Natural killer cell treated with Interleukin-12 subunit alpha and Interleukin-12 subunit beta and Interleukin-15 and Interleukin-18, amount 100 ng/mL, for 72 hours (primary cell): ENCODE results near the gene NINJ2. TPM values are rescaled to one million over a fixed set of nuclear protein-coding genes. Genes with fewer than 3 reads are reported as not detected.

ENCODE experiments used
- ATAC-seq, 2 donors: fragments of 150-1000 bp; cut with Tn5 transposase in 1 of 2; sonication (Bioruptor Pico), chemical (Tn5 transposase) in 1 of 2; 2 replicates each; pipeline ENCODE4 v1.10.0; 2021
- DNase-seq: peaks from one replicate; pipeline ENCODE4 v3.0.0; 2022; ENCODE audit warnings: low spot score
- H3K27ac Mint-ChIP-seq, 2 donors: 1 replicate in 1 of 2; 2 replicates in 1 of 2; pipeline ENCODE4 v1.8.0; 2022; ENCODE audit warnings: mixed read lengths in 2 of 2, mild to moderate bottlenecking in 1 of 2, moderate library complexity in 1 of 2
- H3K27me3 Mint-ChIP-seq, 2 donors: 1 replicate in 1 of 2; 2 replicates in 1 of 2; pipeline ENCODE4 v1.8.0; 2022; ENCODE audit warnings: mixed read lengths in 2 of 2
- H3K36me3 Mint-ChIP-seq: one replicate; pipeline ENCODE4 v1.8.0; 2022; ENCODE audit warnings: mixed read lengths
- H3K4me1 Mint-ChIP-seq, 2 donors: 1 replicate in 1 of 2; 2 replicates in 1 of 2; pipeline ENCODE4 v1.8.0; 2022; ENCODE audit warnings: low read depth in 2 of 2, mixed read lengths in 2 of 2, mild to moderate bottlenecking in 1 of 2
- H3K4me3 Mint-ChIP-seq: one replicate; pipeline ENCODE4 v1.8.0; 2022; ENCODE audit warnings: mixed read lengths
- H3K9me3 Mint-ChIP-seq: 2 replicates; pipeline ENCODE4 v1.8.0; 2022; ENCODE audit warnings: mixed read lengths
- total RNA-seq, 2 donors: library from RNA; stranded (reverse); gene quantifications; one replicate each; pipeline ENCODE4 v1.2.3, GENCODE V29; 2022

The NINJ2 gene
- total RNA-seq, 2 donors from 2014 or later = 8.6 to 15.3 TPM

DNA sequence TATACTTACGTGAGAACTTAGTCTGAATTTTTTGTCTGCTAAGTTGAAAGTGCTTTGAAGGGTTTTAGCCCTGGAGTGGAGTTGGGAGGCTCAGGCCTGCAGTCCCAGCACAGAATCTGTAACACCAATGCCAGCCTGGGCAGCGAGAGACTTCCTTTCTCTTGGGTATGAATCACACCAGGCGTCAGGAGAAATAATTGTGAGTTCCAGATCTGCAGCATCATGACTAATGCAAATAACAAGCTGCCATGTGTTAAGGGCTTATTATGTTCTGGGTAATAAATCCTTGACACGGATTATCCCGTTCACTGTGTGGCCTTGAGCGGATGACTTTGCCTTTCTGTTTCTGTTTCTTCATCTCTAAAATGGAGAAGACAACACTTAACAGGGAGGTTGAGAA lies 132.9 kb downstream of the NINJ2 start:
- no peak overlapping the region for H3K4me3 Mint-ChIP-seq
- no peak for DNase-seq

DNA sequence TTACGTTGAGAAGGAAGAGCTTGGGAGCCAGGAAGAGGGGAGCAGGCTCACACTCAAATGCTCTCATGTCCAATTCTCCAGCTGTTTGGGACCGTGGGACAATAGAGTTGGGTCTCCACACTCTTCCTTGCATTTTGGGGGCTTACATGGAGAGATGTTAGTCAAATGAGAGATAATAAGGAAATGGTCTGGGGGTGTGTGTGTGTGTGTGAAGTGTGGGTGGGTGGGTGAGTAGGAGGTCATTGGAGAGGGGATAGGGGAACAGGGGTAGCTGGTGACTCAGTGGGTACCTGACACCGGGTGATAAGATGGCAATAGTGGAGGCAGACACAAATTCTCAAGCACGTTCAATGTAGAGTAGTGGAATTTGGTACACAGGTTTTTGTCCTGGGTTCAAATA lies 135.5 kb downstream of the NINJ2 start:
- no peak overlapping the region for H3K4me3 Mint-ChIP-seq
- H3K27ac Mint-ChIP-seq = no peak overlapping the region
- H3K36me3 Mint-ChIP-seq = peaks cover 4% of the 10 kb centered on the region
- H3K27me3 Mint-ChIP-seq = peaks cover 0 to 3% of the 10 kb centered on the region in 2 donors
- ATAC-seq (no peak), DNase-seq (no peak)
- peaks cover 0 to 6% of the 10 kb centered on the region in 2 donors for H3K4me1 Mint-ChIP-seq
- peaks cover 5% of the 10 kb centered on the region for H3K9me3 Mint-ChIP-seq

More for the DNA sequence above, 132.9 kb downstream of the NINJ2 start:
- Mint-ChIP-seq H3K27ac (no peak overlapping the region), H3K9me3 (peaks cover 5% of the 10 kb centered on the region), H3K27me3 (peaks cover 0 to 2% of the 10 kb centered on the region in 2 donors), H3K4me1 (peaks cover 0 to 11% of the 10 kb centered on the region in 2 donors), H3K36me3 (peaks cover 4% of the 10 kb centered on the region)
- ATAC-seq = no peak

DNA sequence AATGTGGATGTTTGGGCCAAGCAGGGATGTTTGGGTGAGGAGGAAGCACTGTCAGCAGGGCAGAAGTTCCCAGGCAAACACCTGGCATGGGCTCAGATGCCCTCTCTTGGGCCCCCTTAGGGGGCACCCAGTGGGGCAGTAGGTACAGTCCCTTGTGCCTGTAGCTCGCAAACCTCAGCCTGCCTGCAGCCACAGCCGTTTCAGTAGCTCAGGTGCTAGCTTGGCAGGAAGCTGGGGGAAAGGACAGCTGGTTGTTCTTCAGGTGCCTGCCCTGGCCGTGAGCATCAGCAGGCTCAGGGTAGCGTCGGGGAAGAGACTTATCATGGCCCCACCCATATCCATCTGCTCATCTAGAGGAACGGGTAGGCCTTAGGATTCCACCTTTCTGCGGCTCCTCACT lies 136.0 kb downstream of the NINJ2 start:
- ATAC-seq (no peak), DNase-seq (peak; percentile 12)
- no peak overlapping the region for H3K27ac Mint-ChIP-seq
- peaks cover 0 to 3% of the 10 kb centered on the region in 2 donors for H3K27me3 Mint-ChIP-seq
- H3K36me3 Mint-ChIP-seq = peaks cover 3% of the 10 kb centered on the region
- H3K4me3 Mint-ChIP-seq = no peak overlapping the region
- H3K9me3 Mint-ChIP-seq = peaks cover 3% of the 10 kb centered on the region
- H3K4me1 Mint-ChIP-seq = peaks cover 0 to 3% of the 10 kb centered on the region in 2 donors

DNA sequence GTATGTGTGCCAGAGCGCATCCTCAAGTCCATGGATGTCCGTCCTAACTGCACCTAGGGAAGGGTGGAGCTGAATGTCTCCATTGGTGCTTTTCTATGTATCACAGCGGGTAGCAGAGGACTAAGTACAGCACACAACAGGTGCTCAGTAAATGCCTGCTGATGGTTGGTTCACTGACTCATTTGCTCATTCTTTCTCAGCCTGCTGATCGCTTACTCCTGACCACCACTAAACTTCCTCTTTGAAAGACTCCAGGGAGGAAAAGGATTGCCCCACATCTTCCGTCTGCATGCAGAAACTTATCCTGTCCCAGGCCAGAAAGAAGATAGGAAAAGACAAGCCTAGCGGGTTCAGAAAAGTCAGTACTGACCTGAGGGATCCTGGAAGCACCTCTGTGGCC lies 137.2 kb downstream of the NINJ2 start:
- H3K27me3 Mint-ChIP-seq = peaks cover under 1 to 3% of the 10 kb centered on the region in 2 donors

GRCh38 chr12:524167-524951 lies 138.9 kb downstream of the NINJ2 start:
- Mint-ChIP-seq H3K9me3 (no peaks in the 10 kb centered on the region), H3K4me3 (no peak overlapping the region), H3K27ac (no peak overlapping the region), H3K4me1 (peaks cover 0 to 3% of the 10 kb centered on the region in 2 donors), H3K36me3 (no peaks in the 10 kb centered on the region), H3K27me3 (peaks cover 6 to 13% of the 10 kb centered on the region in 2 donors)
- DNase-seq = peak; percentile 12
- ATAC-seq = no peak

More for the DNA sequence above, 137.2 kb downstream of the NINJ2 start:
- ATAC-seq = no peak
- no peak overlapping the region for H3K4me3 Mint-ChIP-seq
- DNase-seq = peak; percentile 42
- no peak overlapping the region for H3K27ac Mint-ChIP-seq
- peaks cover 0 to 3% of the 10 kb centered on the region in 2 donors for H3K4me1 Mint-ChIP-seq
- no peaks in the 10 kb centered on the region for H3K9me3 Mint-ChIP-seq
- no peaks in the 10 kb centered on the region for H3K36me3 Mint-ChIP-seq

DNA sequence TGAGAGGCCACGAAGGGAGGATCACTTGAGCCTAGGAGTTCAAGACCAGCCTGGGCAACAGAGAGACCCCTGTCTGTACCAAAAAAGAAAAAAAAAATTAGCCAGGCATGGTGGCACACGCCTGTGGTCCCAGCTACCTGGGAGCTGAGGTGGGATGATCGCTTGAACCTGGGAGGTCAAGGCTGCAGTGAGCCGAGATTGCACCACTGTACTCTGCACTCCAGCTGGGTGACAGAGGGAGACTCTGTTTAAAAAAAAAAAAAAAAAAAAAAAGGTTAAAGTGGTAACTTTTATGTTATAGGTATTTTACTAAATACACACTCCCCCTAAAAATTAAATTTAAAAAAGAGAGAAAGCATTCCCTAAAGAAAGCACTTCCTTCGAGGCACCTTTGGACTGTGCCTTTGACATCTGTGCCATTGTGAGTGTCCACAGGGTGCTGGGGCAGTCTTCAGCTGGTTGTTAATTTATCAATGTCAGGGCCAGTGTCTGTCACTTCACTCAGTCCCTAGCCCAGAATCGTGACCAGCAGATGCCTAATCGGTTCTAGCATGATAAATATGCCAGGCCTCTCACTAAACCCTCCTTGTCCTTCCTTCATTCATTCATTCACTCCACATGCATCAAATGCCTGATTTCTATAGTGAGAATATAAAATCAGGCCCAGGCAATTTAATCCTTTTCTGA lies 140.4 kb downstream of the NINJ2 start:
- no peaks in the 10 kb centered on the region for H3K36me3 Mint-ChIP-seq
- no peak overlapping the region for H3K27ac Mint-ChIP-seq
- H3K9me3 Mint-ChIP-seq = no peaks in the 10 kb centered on the region
- DNase-seq (no peak), ATAC-seq (no peak)
- H3K4me3 Mint-ChIP-seq = no peak overlapping the region
- H3K27me3 Mint-ChIP-seq = peaks cover 6 to 16% of the 10 kb centered on the region in 2 donors
- H3K4me1 Mint-ChIP-seq = peaks cover 0 to 3% of the 10 kb centered on the region in 2 donors

DNA sequence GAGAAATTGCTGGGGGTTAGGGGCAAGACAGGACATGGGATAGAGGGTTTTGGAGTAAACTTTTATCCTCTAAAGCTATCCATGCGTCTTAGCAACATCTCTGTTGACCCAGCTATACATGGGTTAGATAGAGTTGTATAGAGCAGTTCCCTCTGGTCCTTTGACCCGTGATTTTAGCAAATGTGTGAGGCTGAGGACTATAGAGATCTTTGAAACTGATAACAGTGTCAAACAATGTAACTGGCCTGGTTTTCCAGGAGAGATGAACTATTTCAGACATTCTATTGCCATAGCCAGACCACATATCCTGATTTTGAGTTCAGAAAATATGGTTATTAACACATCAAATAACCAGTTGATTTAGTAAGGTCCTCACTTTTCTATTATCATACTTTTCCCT lies 143.1 kb downstream of the NINJ2 start:
- DNase-seq = peak; percentile 15

GRCh38 chr12:517538-517937 lies 145.7 kb downstream of the NINJ2 start:
- no peaks in the 10 kb centered on the region for H3K4me1 Mint-ChIP-seq
- H3K27me3 Mint-ChIP-seq = peaks cover 17 to 21% of the 10 kb centered on the region in 2 donors
- ATAC-seq (no peak), DNase-seq (peak; percentile 28)
- H3K27ac Mint-ChIP-seq = no peak overlapping the region
- H3K9me3 Mint-ChIP-seq = no peaks in the 10 kb centered on the region
- no peak overlapping the region for H3K4me3 Mint-ChIP-seq
- no peaks in the 10 kb centered on the region for H3K36me3 Mint-ChIP-seq

More for the DNA sequence above, 143.1 kb downstream of the NINJ2 start:
- Mint-ChIP-seq H3K4me1 (no peaks in the 10 kb centered on the region), H3K9me3 (no peaks in the 10 kb centered on the region), H3K4me3 (no peak overlapping the region), H3K36me3 (no peaks in the 10 kb centered on the region), H3K27ac (no peak overlapping the region), H3K27me3 (peaks cover 6 to 13% of the 10 kb centered on the region in 2 donors)
- ATAC-seq = no peak

Other genes starting within 250 kb of the NINJ2 start
- gene B4GALNT3, start 203.5 kb downstream of the NINJ2 start, total RNA-seq = 10 to 100 TPM; 14.1 to 20.6 TPM
- 100 to 1,000 TPM; 152 to 269 TPM for gene WNK1, start 89.1 kb upstream of the NINJ2 start, total RNA-seq